ENCODE results near the gene SAGE1.
"Not testable (repeated sequence)": the region's sequence is repeated elsewhere in the genome, so short reads cannot be mapped to it uniquely, and the experiment has no call there.

DNA sequence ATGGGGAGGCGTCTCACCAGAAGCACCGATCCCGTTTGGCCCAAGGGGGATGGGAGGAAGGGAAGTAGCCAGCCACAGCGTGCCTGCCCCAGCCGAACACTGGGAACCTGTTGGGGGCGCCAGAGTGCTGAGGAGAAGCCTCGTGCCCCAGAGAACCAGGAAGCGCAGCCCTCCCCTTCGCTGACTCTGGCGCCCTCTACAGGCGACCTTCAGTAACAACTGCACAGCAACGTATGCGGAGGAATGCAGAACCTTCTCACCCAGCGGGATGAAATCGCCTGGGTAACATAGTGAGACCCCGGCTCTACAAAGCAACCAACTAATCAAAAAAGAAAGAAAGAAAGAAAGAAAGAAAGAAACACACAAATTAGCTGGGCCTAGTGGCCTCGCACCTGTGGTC lies 21.8 kb upstream of the SAGE1 start, which contains the start of gene CT45A9:
- TF ChIP-seq, protein P1, sequence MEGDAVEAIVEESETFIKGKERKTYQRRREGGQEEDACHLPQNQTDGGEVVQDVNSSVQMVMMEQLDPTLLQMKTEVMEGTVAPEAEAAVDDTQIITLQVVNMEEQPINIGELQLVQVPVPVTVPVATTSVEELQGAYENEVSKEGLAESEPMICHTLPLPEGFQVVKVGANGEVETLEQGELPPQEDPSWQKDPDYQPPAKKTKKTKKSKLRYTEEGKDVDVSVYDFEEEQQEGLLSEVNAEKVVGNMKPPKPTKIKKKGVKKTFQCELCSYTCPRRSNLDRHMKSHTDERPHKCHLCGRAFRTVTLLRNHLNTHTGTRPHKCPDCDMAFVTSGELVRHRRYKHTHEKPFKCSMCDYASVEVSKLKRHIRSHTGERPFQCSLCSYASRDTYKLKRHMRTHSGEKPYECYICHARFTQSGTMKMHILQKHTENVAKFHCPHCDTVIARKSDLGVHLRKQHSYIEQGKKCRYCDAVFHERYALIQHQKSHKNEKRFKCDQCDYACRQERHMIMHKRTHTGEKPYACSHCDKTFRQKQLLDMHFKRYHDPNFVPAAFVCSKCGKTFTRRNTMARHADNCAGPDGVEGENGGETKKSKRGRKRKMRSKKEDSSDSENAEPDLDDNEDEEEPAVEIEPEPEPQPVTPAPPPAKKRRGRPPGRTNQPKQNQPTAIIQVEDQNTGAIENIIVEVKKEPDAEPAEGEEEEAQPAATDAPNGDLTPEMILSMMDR (conservative IDR thresholded peaks at IDR 0.05), result not testable (repeated sequence)
- not testable (repeated sequence) for TF ChIP-seq EZH2 (IDR thresholded peaks at IDR 0.05; ENCODE audit: low read depth)

Data from PC-9 (cell line).